Forelimb muscle (tissue), 1 donor: Measurements from ENCODE around the gene ASB18. TPM values are rescaled to one million over a fixed set of nuclear protein-coding genes. Genes with fewer than 3 reads are reported as not detected.

ENCODE experiments used
- DNase-seq: peaks from one replicate; pipeline ENCODE4 v3.0.0-alpha.2; 2013; ENCODE audit warnings: low read depth
- polyA plus RNA-seq: library from polyadenylated mRNA; unstranded; fragments of 120-200 nt; gene quantifications from one replicate; pipeline ENCODE4 v1.2.1, GENCODE V29; 2013; ENCODE audit not compliant: insufficient read length

Gene ASB18
- polyA plus RNA-seq, 1 donor: 8.3 TPM

GRCh38 chr2:236173729-236174607, 90.2 kb downstream of the ASB18 start:
- DNase-seq: no peak

GRCh38 chr2:236173036-236173728, 91.0 kb downstream of the ASB18 start:
- DNase-seq: no peak

GRCh38 chr2:236172255-236173035, 91.8 kb downstream of the ASB18 start:
- DNase-seq: no peak

GRCh38 chr2:236171680-236172254, 92.4 kb downstream of the ASB18 start:
- DNase-seq: no peak

- DNase-seq: no peak
Measured at GRCh38 chr2:236171181-236171679, 93.0 kb downstream of the ASB18 start.

GRCh38 chr2:236170590-236171165, 93.5 kb downstream of the ASB18 start:
- no peak for DNase-seq

GRCh38 chr2:236169741-236170589, 94.2 kb downstream of the ASB18 start:
- no peak for DNase-seq

- no peak for DNase-seq
Measured at GRCh38 chr2:236169151-236169721, 95.0 kb downstream of the ASB18 start.

GRCh38 chr2:236168110-236169080, 95.8 kb downstream of the ASB18 start, which contains the start of gene GBX2:
TSS of gene GBX2 (minus strand) at chr2:236168386. CDS start at chr2:236167971, 415 bp downstream.
- DNase-seq: no peak

GRCh38 chr2:236167297-236168109, 96.7 kb downstream of the ASB18 start:
- DNase-seq: no peak

GRCh38 chr2:236166796-236167296, 97.4 kb downstream of the ASB18 start:
- no peak for DNase-seq

- no peak for DNase-seq
Measured at GRCh38 chr2:236165842-236166795, 98.1 kb downstream of the ASB18 start.

- no peak for DNase-seq
Measured at GRCh38 chr2:236164925-236165841, 99.0 kb downstream of the ASB18 start.

- no peak for DNase-seq
Measured at GRCh38 chr2:236164201-236164924, 99.8 kb downstream of the ASB18 start.
